Measurements from ENCODE around the gene RAD51B.
"Not testable (repeated sequence)": the region's sequence is repeated elsewhere in the genome, so short reads cannot be mapped to it uniquely, and the experiment has no call there.

Gene RAD51B

DNA sequence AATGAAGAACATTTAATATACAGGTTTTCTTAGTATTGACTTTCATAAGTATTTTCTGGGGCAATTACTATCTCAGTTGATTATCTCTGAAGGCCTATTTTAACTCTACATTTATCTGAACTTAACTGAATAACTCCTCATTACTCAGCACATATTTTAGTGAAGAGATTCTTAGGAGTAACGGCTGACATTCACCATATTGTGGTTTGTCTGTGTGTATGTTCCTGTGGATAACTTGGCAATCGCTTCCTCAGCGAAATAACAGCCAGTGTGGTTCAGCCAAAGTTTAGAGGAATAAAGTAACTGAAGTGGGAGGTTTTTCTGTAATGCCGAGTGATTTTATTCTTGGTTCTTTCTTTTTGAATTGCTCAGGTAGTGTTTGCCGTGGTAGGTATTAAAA is 168.0 kb downstream of the RAD51B start:
- no peak for DNase-seq

DNA sequence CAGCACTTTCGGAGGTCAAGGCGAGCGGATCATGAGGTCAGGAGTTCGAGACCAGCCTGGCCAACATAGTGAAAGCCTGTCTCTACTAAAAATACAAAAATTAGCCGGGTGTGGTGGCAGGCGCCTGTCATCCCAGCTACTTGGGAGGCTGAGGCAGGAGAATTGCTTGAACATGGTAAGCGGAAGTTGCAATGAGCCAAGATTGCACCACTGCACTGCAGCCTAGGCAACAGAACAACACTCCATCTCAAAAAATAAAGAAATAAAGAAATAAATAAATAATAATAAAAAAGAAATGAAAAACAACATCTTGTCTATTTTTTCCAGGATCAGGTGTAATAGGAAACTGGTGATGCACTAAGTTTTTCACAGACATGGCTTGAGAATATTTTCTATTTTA is 168.6 kb downstream of the RAD51B start:
- DNase-seq, result not testable (repeated sequence)

GRCh38 chr14:67990576-67990975 is 171.0 kb downstream of the RAD51B start:
- DNase-seq, result no peak

- no peak for DNase-seq
Measured at GRCh38 chr14:67994531-67994930, 175.0 kb downstream of the RAD51B start.

DNA sequence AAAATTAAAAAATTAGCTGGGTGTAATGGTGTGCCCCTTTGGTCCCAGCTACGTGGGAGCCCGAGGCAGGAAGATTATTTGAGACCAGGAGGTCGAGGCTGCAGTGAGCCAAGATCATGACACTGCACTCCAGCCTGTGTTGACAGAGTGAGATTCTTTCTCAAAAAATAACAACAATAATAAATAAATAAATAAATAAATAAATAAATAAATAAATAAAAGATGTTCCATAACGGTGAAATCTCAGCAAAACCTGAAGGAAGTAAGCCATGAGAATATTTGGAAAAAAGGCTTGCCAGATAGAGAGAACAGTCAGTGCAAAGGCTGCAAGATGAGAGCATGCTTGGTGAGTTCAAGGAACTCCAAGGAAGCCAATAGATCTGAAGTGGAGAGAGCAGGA is 176.7 kb downstream of the RAD51B start:
- DNase-seq, result no peak

DNA sequence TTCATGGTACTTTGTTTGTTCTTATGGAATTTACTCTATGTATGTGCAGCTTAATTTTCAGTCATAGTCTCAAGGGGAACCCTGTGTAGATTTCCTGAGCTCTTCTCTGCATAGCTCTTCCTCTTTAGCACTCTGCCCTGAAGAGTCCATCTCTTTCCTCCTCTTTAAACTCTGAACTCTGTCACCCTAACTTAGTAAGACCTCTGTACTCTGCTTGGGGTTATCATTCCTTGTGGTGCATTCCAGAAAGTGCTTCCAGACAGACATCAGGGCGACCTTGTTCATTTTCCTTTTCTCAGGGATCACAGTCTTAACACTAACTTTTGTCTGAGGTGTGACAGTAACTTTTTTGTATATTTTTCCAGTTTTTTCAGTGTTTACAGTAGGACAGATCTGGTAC is 179.3 kb downstream of the RAD51B start:
- DNase-seq, result no peak

DNA sequence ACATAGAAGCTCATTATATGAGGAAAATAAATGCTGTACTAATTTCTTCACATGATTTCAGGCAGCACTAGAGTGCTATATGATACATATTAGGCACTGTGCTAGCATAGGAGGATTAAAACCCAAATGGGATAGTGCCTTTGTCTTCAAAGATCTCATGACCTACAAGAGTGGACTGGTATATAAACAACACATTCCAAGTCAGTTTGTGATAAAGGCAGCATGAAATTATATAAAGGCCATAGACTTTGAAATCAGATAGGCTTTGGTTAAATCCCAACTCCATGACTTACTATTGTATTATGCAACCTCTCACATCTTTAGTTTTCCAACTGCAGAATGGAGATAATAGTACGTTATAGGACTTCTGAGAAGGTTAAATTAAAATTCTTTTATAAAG is 179.7 kb downstream of the RAD51B start:
- no peak for DNase-seq

DNA sequence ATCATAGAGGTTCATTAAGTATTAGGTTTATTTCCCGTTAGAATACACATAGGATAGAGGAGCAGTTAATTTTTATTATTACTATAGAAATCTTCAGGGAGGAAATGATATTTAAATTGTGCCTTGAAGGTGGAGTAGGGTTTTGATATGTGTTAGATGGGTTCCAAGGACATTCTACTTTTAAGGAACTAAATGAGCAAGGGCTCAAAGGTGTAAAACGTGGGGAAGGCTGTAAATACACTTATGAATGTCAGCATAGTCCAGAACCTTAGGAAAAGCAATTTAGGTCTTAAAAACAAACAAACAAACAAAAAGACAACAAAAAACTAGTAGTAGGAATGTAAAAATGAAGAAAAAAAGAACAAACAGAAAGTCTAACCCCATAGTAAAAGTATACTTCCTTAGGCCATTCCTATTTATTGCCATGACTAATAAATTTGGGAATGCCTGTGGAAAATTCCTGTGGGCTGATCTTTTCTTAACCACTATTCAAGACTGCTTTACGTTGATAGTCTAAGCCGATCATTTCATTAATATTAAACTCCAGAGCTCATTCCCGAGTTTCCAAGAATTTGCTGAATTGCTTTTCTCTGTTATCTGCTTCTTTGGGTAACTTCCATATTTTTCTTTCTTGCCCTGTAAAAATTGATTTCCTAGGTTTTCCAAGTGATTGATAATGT is 180.3 kb downstream of the RAD51B start:
- no peak for DNase-seq

DNA sequence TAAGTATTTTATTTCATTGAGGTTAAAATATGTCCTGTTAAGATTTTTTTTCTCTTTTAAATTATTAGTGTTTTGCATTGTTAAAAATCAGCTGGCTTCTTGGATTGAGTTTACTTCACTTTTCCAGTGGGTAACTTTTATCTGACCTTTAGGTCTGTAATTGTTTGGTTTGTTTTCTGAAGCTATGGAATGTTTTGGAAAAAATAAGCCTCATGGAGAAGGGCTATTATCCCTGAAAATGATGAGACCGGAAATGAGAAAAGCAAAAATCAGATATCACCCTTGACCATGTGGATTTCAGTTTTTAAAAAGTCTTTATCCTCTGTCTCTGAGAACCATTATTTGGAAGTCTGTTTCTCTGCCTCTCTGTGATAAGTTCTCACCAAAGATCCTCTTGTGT is 180.9 kb downstream of the RAD51B start:
- DNase-seq, result no peak

DNA sequence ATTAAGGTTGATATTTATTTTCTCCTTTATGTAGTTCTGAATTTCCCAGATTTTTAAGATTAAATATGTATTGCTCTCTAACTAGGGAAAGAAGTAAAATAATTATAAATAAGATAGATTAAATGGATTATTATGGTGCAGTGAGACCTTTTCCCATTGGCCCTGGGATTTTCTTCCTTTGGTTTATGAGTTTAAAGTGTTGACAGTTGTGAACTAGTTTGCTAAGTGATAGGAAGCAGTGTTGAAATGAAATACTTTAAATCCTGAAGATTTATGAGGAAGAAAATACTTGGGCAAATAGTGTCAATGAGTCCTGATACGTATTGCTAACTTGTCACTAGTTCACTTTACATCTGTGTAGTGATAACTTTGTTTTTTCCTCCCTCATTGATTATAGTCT is 188.9 kb downstream of the RAD51B start:
- no peak for DNase-seq

- DNase-seq, result no peak
Measured at GRCh38 chr14:68011406-68012028, 191.9 kb downstream of the RAD51B start.

- DNase-seq, result no peak
Measured at GRCh38 chr14:68012871-68013270, 193.3 kb downstream of the RAD51B start.

GRCh38 chr14:68013326-68013725 is 193.7 kb downstream of the RAD51B start:
- no peak for DNase-seq

DNA sequence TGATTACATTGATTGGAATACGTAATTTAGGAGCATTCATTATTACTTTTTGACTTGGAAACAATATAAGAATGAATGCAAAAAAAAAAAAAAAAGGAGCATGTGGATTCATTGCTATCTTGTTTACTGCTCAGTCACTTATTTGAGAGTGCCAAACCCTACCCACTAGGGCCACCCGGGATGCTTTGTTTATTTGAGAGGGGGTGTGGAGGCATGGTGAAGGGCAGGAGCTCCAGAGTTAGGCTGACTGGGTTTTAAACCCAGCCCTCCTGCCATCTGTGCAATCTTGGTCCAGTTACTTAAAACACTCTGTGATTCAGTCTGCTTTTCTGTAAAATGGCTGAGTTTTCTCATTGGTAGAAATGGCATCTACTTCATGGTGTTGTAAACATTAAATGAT is 195.2 kb downstream of the RAD51B start:
- DNase-seq, result no peak

GRCh38 chr14:68015356-68016254 is 196.0 kb downstream of the RAD51B start:
- no peak for DNase-seq

DNA sequence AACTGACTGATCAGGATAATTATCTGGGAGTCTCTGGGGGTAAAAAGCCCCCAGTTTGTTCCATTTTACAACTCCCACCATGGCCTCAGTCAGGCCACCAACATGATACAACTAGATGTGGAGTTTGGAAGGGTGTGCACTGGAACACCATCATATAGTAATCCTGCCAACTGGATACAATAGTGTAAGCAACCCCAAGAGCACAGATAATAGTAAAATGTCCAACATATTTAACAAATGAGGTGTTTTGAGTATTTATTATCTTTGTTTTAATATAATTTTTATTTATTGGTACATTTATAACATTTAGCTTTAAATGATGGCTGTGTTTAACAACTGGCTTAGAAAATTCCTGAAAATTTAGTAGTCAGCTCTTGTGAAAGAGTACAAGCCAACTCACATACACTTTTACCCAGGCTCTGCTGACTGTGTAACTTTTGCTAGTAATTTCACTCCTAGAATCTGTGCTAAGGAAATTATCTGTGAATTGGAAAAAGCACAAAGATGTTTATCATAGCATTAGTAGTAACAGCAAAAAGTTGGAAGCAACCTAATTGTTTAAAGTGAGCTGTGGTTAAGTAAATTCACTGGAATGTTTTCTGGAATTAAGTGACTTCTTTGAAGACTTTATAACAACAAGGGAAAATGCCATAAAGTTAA is 196.8 kb downstream of the RAD51B start:
- no peak for DNase-seq

DNA sequence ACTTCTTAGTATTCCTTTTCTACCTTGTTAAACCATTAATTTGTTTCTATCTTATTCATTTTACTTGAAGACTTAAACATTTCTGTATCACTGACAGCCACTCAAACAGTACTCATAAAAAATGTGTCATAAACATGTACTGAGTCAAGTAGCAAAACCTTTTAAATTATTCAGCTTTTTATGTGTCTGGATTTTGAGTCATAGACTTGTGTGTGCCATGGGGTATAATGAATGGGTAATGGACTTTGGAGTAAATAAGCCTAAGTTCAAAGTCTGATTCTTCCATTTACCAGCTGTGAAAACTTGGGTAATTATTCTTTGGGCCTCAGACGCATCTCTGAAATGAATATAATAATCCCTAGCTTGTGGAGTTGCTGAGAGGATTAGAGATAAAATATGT is 199.0 kb downstream of the RAD51B start:
- DNase-seq, result no peak

GRCh38 chr14:68020493-68020892 is 200.9 kb downstream of the RAD51B start:
- DNase-seq, result no peak

- DNase-seq, result no peak
Measured at GRCh38 chr14:68020999-68021663, 201.6 kb downstream of the RAD51B start.

GRCh38 chr14:68027276-68027675 is 207.7 kb downstream of the RAD51B start:
- DNase-seq, result no peak

DNA sequence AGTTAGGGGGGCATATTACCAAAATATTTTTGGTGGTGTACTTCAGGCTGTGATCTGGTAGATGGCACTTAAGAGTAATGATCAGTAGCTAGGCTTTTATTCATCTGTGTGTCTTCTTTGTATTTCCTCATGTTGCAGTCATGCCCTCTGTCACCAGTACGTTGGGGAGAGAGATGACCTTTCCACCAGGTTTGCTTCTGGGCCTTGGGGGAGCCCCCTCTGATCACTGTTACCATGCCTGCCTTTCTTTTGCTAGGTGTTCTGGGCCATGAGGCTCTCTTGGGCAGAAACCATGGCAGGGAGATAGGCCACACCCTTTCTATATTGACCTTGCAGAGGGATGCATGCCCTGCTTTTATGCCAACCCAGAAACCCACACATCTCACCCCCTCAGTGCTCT is 208.5 kb downstream of the RAD51B start:
- no peak for DNase-seq

- DNase-seq, result not testable (repeated sequence)
Measured at GRCh38 chr14:68031011-68031410, 211.4 kb downstream of the RAD51B start.

- DNase-seq, result no peak
Measured at GRCh38 chr14:68032154-68032553, 212.6 kb downstream of the RAD51B start.
